Activated naive CD4-positive, alpha-beta T cell treated with anti-CD3 and anti-CD28 coated beads, Interleukin-2, amount 50 U/mL, for 24 hours (primary cell): Measurements from ENCODE around the gene SORBS1.

ENCODE experiments used
- H3K27ac Mint-ChIP-seq: one replicate; pipeline ENCODE4 v1.8.0; 2021; ENCODE audit warnings: mild to moderate bottlenecking, mixed read lengths
- H3K27me3 Mint-ChIP-seq: one replicate; pipeline ENCODE4 v1.8.0; 2021; ENCODE audit warnings: mixed read lengths
- H3K36me3 Mint-ChIP-seq: one replicate; pipeline ENCODE4 v1.8.0; 2021; ENCODE audit warnings: mixed read lengths
- H3K4me1 Mint-ChIP-seq: one replicate; pipeline ENCODE4 v1.8.0; 2021; ENCODE audit warnings: mixed read lengths
- H3K4me3 Mint-ChIP-seq: one replicate; pipeline ENCODE4 v1.8.0; 2021; ENCODE audit warnings: mild to moderate bottlenecking, mixed read lengths
- H3K9me3 Mint-ChIP-seq: one replicate; pipeline ENCODE4 v1.8.0; 2021; ENCODE audit warnings: mixed read lengths

The SORBS1 gene

GRCh38 chr10:95517536-95518454 is 43.4 kb downstream of the SORBS1 start:
- Mint-ChIP-seq H3K4me1 (no peaks in the 10 kb centered on the region), H3K9me3 (no peaks in the 10 kb centered on the region), H3K27ac (no peak overlapping the region), H3K36me3 (no peaks in the 10 kb centered on the region), H3K4me3 (no peak overlapping the region), H3K27me3 (no peaks in the 10 kb centered on the region)

- no peaks in the 10 kb centered on the region for H3K27me3 Mint-ChIP-seq
- H3K4me3 Mint-ChIP-seq, result no peak overlapping the region
- H3K27ac Mint-ChIP-seq, result no peak overlapping the region
- no peaks in the 10 kb centered on the region for H3K36me3 Mint-ChIP-seq
- no peaks in the 10 kb centered on the region for H3K9me3 Mint-ChIP-seq
- H3K4me1 Mint-ChIP-seq, result no peaks in the 10 kb centered on the region
Observed at GRCh38 chr10:95516774-95517373, 44.3 kb downstream of the SORBS1 start.

GRCh38 chr10:95513941-95514392 is 47.2 kb downstream of the SORBS1 start:
- Mint-ChIP-seq H3K4me1 (no peaks in the 10 kb centered on the region), H3K36me3 (no peaks in the 10 kb centered on the region), H3K9me3 (no peaks in the 10 kb centered on the region), H3K27me3 (no peaks in the 10 kb centered on the region), H3K4me3 (no peak overlapping the region), H3K27ac (no peak overlapping the region)

GRCh38 chr10:95513008-95513589 is 48.1 kb downstream of the SORBS1 start:
- H3K27me3 Mint-ChIP-seq, result no peaks in the 10 kb centered on the region
- no peak overlapping the region for H3K27ac Mint-ChIP-seq
- no peaks in the 10 kb centered on the region for H3K36me3 Mint-ChIP-seq
- H3K4me3 Mint-ChIP-seq, result no peak overlapping the region
- no peaks in the 10 kb centered on the region for H3K4me1 Mint-ChIP-seq
- H3K9me3 Mint-ChIP-seq, result no peaks in the 10 kb centered on the region

GRCh38 chr10:95511314-95511713 is 49.9 kb downstream of the SORBS1 start:
- no peak overlapping the region for H3K27ac Mint-ChIP-seq
- H3K9me3 Mint-ChIP-seq, result no peaks in the 10 kb centered on the region
- no peaks in the 10 kb centered on the region for H3K4me1 Mint-ChIP-seq
- no peak overlapping the region for H3K4me3 Mint-ChIP-seq
- no peaks in the 10 kb centered on the region for H3K27me3 Mint-ChIP-seq
- H3K36me3 Mint-ChIP-seq, result no peaks in the 10 kb centered on the region

- H3K27me3 Mint-ChIP-seq, result no peaks in the 10 kb centered on the region
- no peak overlapping the region for H3K27ac Mint-ChIP-seq
- no peak overlapping the region for H3K4me3 Mint-ChIP-seq
- H3K36me3 Mint-ChIP-seq, result no peaks in the 10 kb centered on the region
- no peaks in the 10 kb centered on the region for H3K9me3 Mint-ChIP-seq
- H3K4me1 Mint-ChIP-seq, result no peaks in the 10 kb centered on the region
Observed at GRCh38 chr10:95509251-95509650, 51.9 kb downstream of the SORBS1 start.

- H3K9me3 Mint-ChIP-seq, result no peaks in the 10 kb centered on the region
- no peak overlapping the region for H3K4me3 Mint-ChIP-seq
- H3K27me3 Mint-ChIP-seq, result no peaks in the 10 kb centered on the region
- H3K4me1 Mint-ChIP-seq, result no peaks in the 10 kb centered on the region
- no peaks in the 10 kb centered on the region for H3K36me3 Mint-ChIP-seq
- no peak overlapping the region for H3K27ac Mint-ChIP-seq
Observed at GRCh38 chr10:95508730-95509129, 52.4 kb downstream of the SORBS1 start.

- H3K27ac Mint-ChIP-seq, result no peak overlapping the region
- H3K4me3 Mint-ChIP-seq, result no peak overlapping the region
- no peaks in the 10 kb centered on the region for H3K27me3 Mint-ChIP-seq
- H3K9me3 Mint-ChIP-seq, result no peaks in the 10 kb centered on the region
- H3K36me3 Mint-ChIP-seq, result no peaks in the 10 kb centered on the region
- no peaks in the 10 kb centered on the region for H3K4me1 Mint-ChIP-seq
Observed at GRCh38 chr10:95506056-95506737, 55.0 kb downstream of the SORBS1 start.

GRCh38 chr10:95505641-95506040 is 55.5 kb downstream of the SORBS1 start:
- no peak overlapping the region for H3K27ac Mint-ChIP-seq
- no peaks in the 10 kb centered on the region for H3K36me3 Mint-ChIP-seq
- no peaks in the 10 kb centered on the region for H3K9me3 Mint-ChIP-seq
- H3K4me3 Mint-ChIP-seq, result no peak overlapping the region
- H3K4me1 Mint-ChIP-seq, result no peaks in the 10 kb centered on the region
- H3K27me3 Mint-ChIP-seq, result no peaks in the 10 kb centered on the region

GRCh38 chr10:95505084-95505610 is 56.0 kb downstream of the SORBS1 start:
- H3K27me3 Mint-ChIP-seq, result no peaks in the 10 kb centered on the region
- H3K4me1 Mint-ChIP-seq, result no peaks in the 10 kb centered on the region
- H3K27ac Mint-ChIP-seq, result no peak overlapping the region
- no peaks in the 10 kb centered on the region for H3K36me3 Mint-ChIP-seq
- no peak overlapping the region for H3K4me3 Mint-ChIP-seq
- H3K9me3 Mint-ChIP-seq, result no peaks in the 10 kb centered on the region

GRCh38 chr10:95504246-95504691 is 56.9 kb downstream of the SORBS1 start:
- Mint-ChIP-seq H3K9me3 (no peaks in the 10 kb centered on the region), H3K4me3 (no peak overlapping the region), H3K4me1 (no peaks in the 10 kb centered on the region), H3K27me3 (no peaks in the 10 kb centered on the region), H3K27ac (no peak overlapping the region), H3K36me3 (no peaks in the 10 kb centered on the region)

- Mint-ChIP-seq H3K9me3 (no peaks in the 10 kb centered on the region), H3K4me3 (no peak overlapping the region), H3K4me1 (no peaks in the 10 kb centered on the region), H3K27me3 (no peaks in the 10 kb centered on the region), H3K27ac (no peak overlapping the region), H3K36me3 (no peaks in the 10 kb centered on the region)
Observed at GRCh38 chr10:95503526-95503925, 57.6 kb downstream of the SORBS1 start.

- Mint-ChIP-seq H3K4me3 (no peak overlapping the region), H3K27me3 (no peaks in the 10 kb centered on the region), H3K9me3 (no peaks in the 10 kb centered on the region), H3K4me1 (no peaks in the 10 kb centered on the region), H3K36me3 (no peaks in the 10 kb centered on the region), H3K27ac (no peak overlapping the region)
Observed at GRCh38 chr10:95503001-95503400, 58.2 kb downstream of the SORBS1 start.

GRCh38 chr10:95502377-95502776 is 58.8 kb downstream of the SORBS1 start:
- no peaks in the 10 kb centered on the region for H3K36me3 Mint-ChIP-seq
- no peak overlapping the region for H3K27ac Mint-ChIP-seq
- no peaks in the 10 kb centered on the region for H3K9me3 Mint-ChIP-seq
- H3K4me1 Mint-ChIP-seq, result no peaks in the 10 kb centered on the region
- no peak overlapping the region for H3K4me3 Mint-ChIP-seq
- no peaks in the 10 kb centered on the region for H3K27me3 Mint-ChIP-seq
